WTC11 (cell line): Measurements from ENCODE around the gene GSG1L. TPM values are rescaled to one million over a fixed set of nuclear protein-coding genes. Genes with fewer than 3 reads are reported as not detected.

ENCODE experiments used
- ATAC-seq: fragments of 200-7000 bp; cut with Tn5 transposase; 2 replicates; pipeline ENCODE4 v1.10.0; 2021; ENCODE audit warnings: mild to moderate bottlenecking, moderate library complexity
- CTCF ChIA-PET: fragments of 300-600 bp; sonication (Branson Sonifier 250); formaldehyde crosslinking; loops from one replicate; lab custom pipeline; 2021; ENCODE audit warnings: antibody characterized with exemption; lab: Charles Lee
- POLR2A ChIA-PET: fragments of 350-600 bp; sonication (Branson Sonifier 250); formaldehyde crosslinking; loops from one replicate; lab custom pipeline; 2021; ENCODE audit warnings: antibody characterized with exemption; lab: Charles Lee
- DNase-seq: peaks from one replicate; pipeline ENCODE4 v3.0.0; 2021; ENCODE audit warnings: low spot score
- H3K27ac Mint-ChIP-seq: 2 replicates; pipeline ENCODE4 v1.8.0; 2021; ENCODE audit warnings: mixed read lengths
- H3K27me3 Mint-ChIP-seq: 2 replicates; pipeline ENCODE4 v1.8.0; 2021; ENCODE audit warnings: low read depth, mild to moderate bottlenecking, moderate library complexity, mixed read lengths
- H3K36me3 Mint-ChIP-seq: 2 replicates; pipeline ENCODE4 v1.8.0; 2021; ENCODE audit warnings: mixed read lengths
- H3K4me1 Mint-ChIP-seq: 2 replicates; pipeline ENCODE4 v1.8.0; 2022; ENCODE audit warnings: mixed read lengths
- H3K4me3 Mint-ChIP-seq: 2 replicates; pipeline ENCODE4 v1.8.0; 2021; ENCODE audit warnings: mild to moderate bottlenecking, moderate library complexity, mixed read lengths
- H3K9me3 Mint-ChIP-seq: 2 replicates; pipeline ENCODE4 v1.8.0; 2021; ENCODE audit warnings: mixed read lengths
- ATF1 ChIP-seq: sonication (generic); formaldehyde crosslinking; IDR thresholded peaks from 2 replicates; pipeline ENCODE4 v1.8.1; 2023; ENCODE audit warnings: mild to moderate bottlenecking, moderate library complexity, missing genetic modification reagents
- CBFB ChIP-seq: sonication (generic); formaldehyde crosslinking; IDR thresholded peaks from 2 replicates; pipeline ENCODE4 v1.8.1; 2022; ENCODE audit warnings: mild to moderate bottlenecking, low read depth, missing genetic modification reagents
- EMX1 ChIP-seq: fragments of 250-450 bp; sonication (Bioruptor Pico); IDR thresholded peaks from 2 replicates; pipeline ENCODE4 v1.8.0; 2021; ENCODE audit warnings: mild to moderate bottlenecking
- IRF2 ChIP-seq: sonication (generic); formaldehyde crosslinking; IDR thresholded peaks from 2 replicates; pipeline ENCODE4 v1.8.0; 2022; ENCODE audit warnings: low read depth, missing genetic modification reagents, borderline replicate concordance
- JAZF1 ChIP-seq: fragments of 250-450 bp; sonication (Bioruptor Pico); IDR thresholded peaks from 2 replicates; pipeline ENCODE4 v1.9.0; 2021; ENCODE audit warnings: moderate library complexity, mild to moderate bottlenecking, inconsistent platforms
- NR2C2 ChIP-seq: sonication (generic); formaldehyde crosslinking; IDR thresholded peaks from 2 replicates; pipeline ENCODE4 v1.8.0; 2022; ENCODE audit warnings: mild to moderate bottlenecking, missing genetic modification reagents
- PREB ChIP-seq: sonication (generic); formaldehyde crosslinking; IDR thresholded peaks from 2 replicates; pipeline ENCODE4 v1.8.1; 2022; ENCODE audit warnings: mild to moderate bottlenecking, missing genetic modification reagents, moderate library complexity, borderline replicate concordance
- SMAD4 ChIP-seq: sonication (generic); formaldehyde crosslinking; IDR thresholded peaks from 2 replicates; pipeline ENCODE4 v1.8.0; 2022; ENCODE audit warnings: mild to moderate bottlenecking, missing genetic modification reagents
- ZNF219 ChIP-seq: sonication (generic); formaldehyde crosslinking; IDR thresholded peaks from 2 replicates; pipeline ENCODE4 v1.8.0; 2023; ENCODE audit warnings: missing genetic modification reagents, mild to moderate bottlenecking, borderline replicate concordance
- ZNF423 ChIP-seq: fragments of 250-450 bp; sonication (Bioruptor Pico); IDR thresholded peaks from 2 replicates; pipeline ENCODE4 v2.1.2; 2022; ENCODE audit warnings: mild to moderate bottlenecking, moderate library complexity
- ZSCAN18 ChIP-seq: fragments of 250-450 bp; sonication (Bioruptor Pico); IDR thresholded peaks from 2 replicates; pipeline ENCODE4 v2.1.2; 2022; ENCODE audit warnings: mild to moderate bottlenecking, moderate library complexity
- total RNA-seq: library from RNA; stranded (reverse); gene quantifications from 3 replicates; pipeline ENCODE4 v1.2.3, GENCODE V29; 2021
- TF ChIP-seq, protein P1 (sequence below): sonication (generic); formaldehyde crosslinking; IDR thresholded peaks from 2 replicates; pipeline ENCODE4 v1.8.0; 2023; ENCODE audit warnings: missing genetic modification reagents
- TF ChIP-seq, protein P2 (sequence below): sonication (generic); formaldehyde crosslinking; IDR thresholded peaks from 2 replicates; pipeline ENCODE4 v1.8.1; 2022; ENCODE audit warnings: low read depth, missing genetic modification reagents, borderline replicate concordance
- TF ChIP-seq, protein P3 (sequence below): sonication (generic); formaldehyde crosslinking; IDR thresholded peaks from 2 replicates; pipeline ENCODE4 v1.8.0; 2022; ENCODE audit warnings: mild to moderate bottlenecking, missing genetic modification reagents
- TF ChIP-seq, protein P4 (sequence below): sonication (generic); formaldehyde crosslinking; IDR thresholded peaks from 2 replicates; pipeline ENCODE4 v1.8.1; 2023; ENCODE audit warnings: mild to moderate bottlenecking, missing genetic modification reagents, borderline replicate concordance
- TF ChIP-seq, protein P5 (sequence below): sonication (generic); formaldehyde crosslinking; IDR thresholded peaks from 2 replicates; pipeline ENCODE4 v1.8.1; 2022; ENCODE audit warnings: low read depth, mild to moderate bottlenecking, moderate library complexity, missing genetic modification reagents, borderline replicate concordance

GSG1L gene
- total RNA-seq, 1 experiment from 2014 or later, result 0.28 TPM

DNA sequence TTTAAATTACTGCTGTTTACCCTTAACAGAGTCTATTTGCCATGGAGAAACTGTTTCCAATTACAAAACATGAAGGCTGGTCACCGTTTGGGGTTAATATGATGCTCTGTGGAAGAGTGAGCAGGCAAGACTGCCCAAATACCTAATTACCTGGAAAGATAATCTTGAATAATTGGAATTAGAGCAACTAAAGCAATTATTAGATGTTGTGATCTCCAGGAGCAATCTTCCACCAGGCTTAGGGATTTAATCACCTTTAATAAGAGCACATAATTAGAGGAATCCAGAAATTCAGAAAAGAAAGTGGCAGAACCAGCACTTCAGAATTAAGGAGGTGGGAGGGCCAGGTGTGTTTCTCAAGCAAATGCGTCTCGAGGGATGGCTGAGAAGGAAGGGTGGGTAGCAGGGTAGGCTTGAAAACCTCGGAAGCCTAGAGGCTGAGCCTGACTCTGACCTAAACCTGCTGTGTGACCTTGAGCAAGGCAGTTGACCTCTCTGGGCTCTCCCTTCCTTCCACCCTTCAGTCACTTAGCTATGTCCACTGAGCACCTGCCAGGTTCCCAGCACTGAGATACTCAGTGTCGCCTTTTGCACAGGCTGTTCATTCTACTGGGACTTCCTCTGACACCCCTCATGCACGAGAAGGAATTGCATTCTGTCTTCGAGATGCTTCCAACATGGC, 113.2 kb downstream of the GSG1L start:
- Mint-ChIP-seq H3K36me3 (peaks cover 5% of the 10 kb centered on the region; the same call in 1 of the 2 replicates), H3K4me3 (no peak overlapping the region), H3K4me1 (peaks cover under 1% of the 10 kb centered on the region), H3K27ac (no peak overlapping the region), H3K27me3 (peaks cover 5% of the 10 kb centered on the region; the same call in 1 of the 2 replicates), H3K9me3 (peaks cover 7% of the 10 kb centered on the region)
- POLR2A ChIA-PET, result no interaction called here
- CTCF ChIA-PET, result no interaction called here
- no peak for DNase-seq
- TF ChIP-seq EMX1 (no peak), NR2C2 (CRISPR knock-in tag) (no peak), ZSCAN18 (no peak), ATF1 (no peak), IRF2 (CRISPR knock-in tag) (no peak), CBFB (CRISPR knock-in tag) (no peak)
- TF ChIP-seq, protein P1, sequence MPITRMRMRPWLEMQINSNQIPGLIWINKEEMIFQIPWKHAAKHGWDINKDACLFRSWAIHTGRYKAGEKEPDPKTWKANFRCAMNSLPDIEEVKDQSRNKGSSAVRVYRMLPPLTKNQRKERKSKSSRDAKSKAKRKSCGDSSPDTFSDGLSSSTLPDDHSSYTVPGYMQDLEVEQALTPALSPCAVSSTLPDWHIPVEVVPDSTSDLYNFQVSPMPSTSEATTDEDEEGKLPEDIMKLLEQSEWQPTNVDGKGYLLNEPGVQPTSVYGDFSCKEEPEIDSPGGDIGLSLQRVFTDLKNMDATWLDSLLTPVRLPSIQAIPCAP, result no peak
- TF ChIP-seq, protein P2, sequence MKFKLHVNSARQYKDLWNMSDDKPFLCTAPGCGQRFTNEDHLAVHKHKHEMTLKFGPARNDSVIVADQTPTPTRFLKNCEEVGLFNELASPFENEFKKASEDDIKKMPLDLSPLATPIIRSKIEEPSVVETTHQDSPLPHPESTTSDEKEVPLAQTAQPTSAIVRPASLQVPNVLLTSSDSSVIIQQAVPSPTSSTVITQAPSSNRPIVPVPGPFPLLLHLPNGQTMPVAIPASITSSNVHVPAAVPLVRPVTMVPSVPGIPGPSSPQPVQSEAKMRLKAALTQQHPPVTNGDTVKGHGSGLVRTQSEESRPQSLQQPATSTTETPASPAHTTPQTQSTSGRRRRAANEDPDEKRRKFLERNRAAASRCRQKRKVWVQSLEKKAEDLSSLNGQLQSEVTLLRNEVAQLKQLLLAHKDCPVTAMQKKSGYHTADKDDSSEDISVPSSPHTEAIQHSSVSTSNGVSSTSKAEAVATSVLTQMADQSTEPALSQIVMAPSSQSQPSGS (CRISPR knock-in tag), result no peak
- TF ChIP-seq, protein P3, sequence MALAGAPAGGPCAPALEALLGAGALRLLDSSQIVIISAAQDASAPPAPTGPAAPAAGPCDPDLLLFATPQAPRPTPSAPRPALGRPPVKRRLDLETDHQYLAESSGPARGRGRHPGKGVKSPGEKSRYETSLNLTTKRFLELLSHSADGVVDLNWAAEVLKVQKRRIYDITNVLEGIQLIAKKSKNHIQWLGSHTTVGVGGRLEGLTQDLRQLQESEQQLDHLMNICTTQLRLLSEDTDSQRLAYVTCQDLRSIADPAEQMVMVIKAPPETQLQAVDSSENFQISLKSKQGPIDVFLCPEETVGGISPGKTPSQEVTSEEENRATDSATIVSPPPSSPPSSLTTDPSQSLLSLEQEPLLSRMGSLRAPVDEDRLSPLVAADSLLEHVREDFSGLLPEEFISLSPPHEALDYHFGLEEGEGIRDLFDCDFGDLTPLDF, result no peak
- ATAC-seq, result no peak

GRCh38 chr16:27947696-27948095, 115.8 kb downstream of the GSG1L start:
- Mint-ChIP-seq H3K27ac (no peak overlapping the region), H3K36me3 (no peaks in the 10 kb centered on the region), H3K9me3 (peaks cover 3% of the 10 kb centered on the region; the same call in 1 of the 2 replicates), H3K4me1 (peaks cover 4% of the 10 kb centered on the region), H3K27me3 (peaks cover 8% of the 10 kb centered on the region; the same call in 1 of the 2 replicates), H3K4me3 (no peak overlapping the region)
- CTCF ChIA-PET, result no interaction called here
- POLR2A ChIA-PET, result no interaction called here
- TF ChIP-seq, protein P4, sequence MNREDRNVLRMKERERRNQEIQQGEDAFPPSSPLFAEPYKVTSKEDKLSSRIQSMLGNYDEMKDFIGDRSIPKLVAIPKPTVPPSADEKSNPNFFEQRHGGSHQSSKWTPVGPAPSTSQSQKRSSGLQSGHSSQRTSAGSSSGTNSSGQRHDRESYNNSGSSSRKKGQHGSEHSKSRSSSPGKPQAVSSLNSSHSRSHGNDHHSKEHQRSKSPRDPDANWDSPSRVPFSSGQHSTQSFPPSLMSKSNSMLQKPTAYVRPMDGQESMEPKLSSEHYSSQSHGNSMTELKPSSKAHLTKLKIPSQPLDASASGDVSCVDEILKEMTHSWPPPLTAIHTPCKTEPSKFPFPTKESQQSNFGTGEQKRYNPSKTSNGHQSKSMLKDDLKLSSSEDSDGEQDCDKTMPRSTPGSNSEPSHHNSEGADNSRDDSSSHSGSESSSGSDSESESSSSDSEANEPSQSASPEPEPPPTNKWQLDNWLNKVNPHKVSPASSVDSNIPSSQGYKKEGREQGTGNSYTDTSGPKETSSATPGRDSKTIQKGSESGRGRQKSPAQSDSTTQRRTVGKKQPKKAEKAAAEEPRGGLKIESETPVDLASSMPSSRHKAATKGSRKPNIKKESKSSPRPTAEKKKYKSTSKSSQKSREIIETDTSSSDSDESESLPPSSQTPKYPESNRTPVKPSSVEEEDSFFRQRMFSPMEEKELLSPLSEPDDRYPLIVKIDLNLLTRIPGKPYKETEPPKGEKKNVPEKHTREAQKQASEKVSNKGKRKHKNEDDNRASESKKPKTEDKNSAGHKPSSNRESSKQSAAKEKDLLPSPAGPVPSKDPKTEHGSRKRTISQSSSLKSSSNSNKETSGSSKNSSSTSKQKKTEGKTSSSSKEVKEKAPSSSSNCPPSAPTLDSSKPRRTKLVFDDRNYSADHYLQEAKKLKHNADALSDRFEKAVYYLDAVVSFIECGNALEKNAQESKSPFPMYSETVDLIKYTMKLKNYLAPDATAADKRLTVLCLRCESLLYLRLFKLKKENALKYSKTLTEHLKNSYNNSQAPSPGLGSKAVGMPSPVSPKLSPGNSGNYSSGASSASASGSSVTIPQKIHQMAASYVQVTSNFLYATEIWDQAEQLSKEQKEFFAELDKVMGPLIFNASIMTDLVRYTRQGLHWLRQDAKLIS (CRISPR knock-in tag), result no peak
- TF ChIP-seq, protein P5, sequence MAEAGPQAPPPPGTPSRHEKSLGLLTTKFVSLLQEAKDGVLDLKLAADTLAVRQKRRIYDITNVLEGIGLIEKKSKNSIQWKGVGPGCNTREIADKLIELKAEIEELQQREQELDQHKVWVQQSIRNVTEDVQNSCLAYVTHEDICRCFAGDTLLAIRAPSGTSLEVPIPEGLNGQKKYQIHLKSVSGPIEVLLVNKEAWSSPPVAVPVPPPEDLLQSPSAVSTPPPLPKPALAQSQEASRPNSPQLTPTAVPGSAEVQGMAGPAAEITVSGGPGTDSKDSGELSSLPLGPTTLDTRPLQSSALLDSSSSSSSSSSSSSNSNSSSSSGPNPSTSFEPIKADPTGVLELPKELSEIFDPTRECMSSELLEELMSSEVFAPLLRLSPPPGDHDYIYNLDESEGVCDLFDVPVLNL, result no peak
- TF ChIP-seq ZSCAN18 (no peak), ZNF219 (CRISPR knock-in tag) (no peak), SMAD4 (CRISPR knock-in tag) (no peak), PREB (CRISPR knock-in tag) (no peak), JAZF1 (CRISPR knock-in tag) (no peak), ZNF423 (CRISPR knock-in tag) (no peak)
- TF ChIP-seq, protein P1, result no peak
- ATAC-seq (no peak), DNase-seq (no peak)
